ENCODE data around the gene CREB5. TPM values are rescaled to one million over a fixed set of nuclear protein-coding genes. Genes with fewer than 3 reads are reported as not detected.

Gene CREB5
- total and polyA plus RNA-seq, 2 donors (not counting 3 experiments of a cell fraction or from before 2014, with no cell fraction given): 19.6 to 28.4 TPM

- Histone ChIP-seq H2AFZ (ENCODE audit: low read depth, low read length) (no peak overlapping the region), H3K79me2 (ENCODE audit: control insufficient read depth, insufficient read depth, low read length) (no peaks in the 10 kb centered on the region), H4K20me1 (replicated peaks; ENCODE audit: control insufficient read depth, extremely low read depth, insufficient read depth, low read length) (no peaks in the 10 kb centered on the region), H3K27ac (ENCODE audit: insufficient read depth, low read depth, low read length) (no peak overlapping the region), H3K4me2 (ENCODE audit: insufficient read depth, low read length) (no peak overlapping the region), H3K9ac (replicated peaks; ENCODE audit: extremely low read depth, insufficient read depth, low read length) (no peak overlapping the region), H3K4me1 (ENCODE audit: control insufficient read depth, extremely low read depth, insufficient read depth, low read length) (no peaks in the 10 kb centered on the region), H3K9me1 (replicated peaks; ENCODE audit: control insufficient read depth, extremely low read depth, insufficient read depth, low read length) (no peaks in the 10 kb centered on the region), H3K27me3 (ENCODE audit: control insufficient read depth in 2 of 2, insufficient read depth in 2 of 2, low read length in 2 of 2) (no peaks in the 10 kb centered on the region), H3K36me3 (ENCODE audit: control insufficient read depth in 2 of 2, extremely low read depth in 1 of 2, insufficient read depth in 2 of 2, low read length in 2 of 2) (no peaks in the 10 kb centered on the region), H3K9me3 (replicated peaks; ENCODE audit: control insufficient read depth, insufficient read depth, low read length) (no peaks in the 10 kb centered on the region), H3K4me3 (replicated peaks in 1 of 3; ENCODE audit: insufficient read depth in 1 of 3, low read depth in 1 of 3, low read length in 3 of 3) (no peak overlapping the region)
- FAIRE-seq (no peak), DNase-seq (ENCODE audit: low read depth, low spot score) (no peak)
- TF ChIP-seq POLR2AphosphoS5 (IDR thresholded peaks at IDR 0.05; ENCODE audit: insufficient read depth, low read depth, low read length): no peak
- no peak for TF ChIP-seq EZH2 (IDR thresholded peaks at IDR 0.05; ENCODE audit: borderline replicate concordance, low read depth, low read length, severe bottlenecking)
- no peak for TF ChIP-seq MYC (IDR thresholded peaks at IDR 0.05; ENCODE audit: low read depth, low read length)
- no peak for TF ChIP-seq JUN (IDR thresholded peaks at IDR 0.05; ENCODE audit: borderline replicate concordance, insufficient read depth, insufficient read length, low read depth)
- no peak for TF ChIP-seq CTCF (IDR thresholded peaks at IDR 0.05; ENCODE audit: extremely low read depth in 1 of 2, insufficient read depth in 1 of 2, low read depth in 1 of 2, low read length in 2 of 2)
- no peak for TF ChIP-seq GATA2 (IDR thresholded peaks at IDR 0.05; ENCODE audit: insufficient read depth, insufficient read length, low read depth, low read length)
- TF ChIP-seq, protein P1, sequence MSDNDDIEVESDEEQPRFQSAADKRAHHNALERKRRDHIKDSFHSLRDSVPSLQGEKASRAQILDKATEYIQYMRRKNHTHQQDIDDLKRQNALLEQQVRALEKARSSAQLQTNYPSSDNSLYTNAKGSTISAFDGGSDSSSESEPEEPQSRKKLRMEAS (IDR thresholded peaks at IDR 0.05; ENCODE audit: insufficient read depth, insufficient read length): no peak
- TF ChIP-seq POLR2A (IDR thresholded peaks at IDR 0.05; ENCODE audit: low read depth, low read length): no peak
- no peak for TF ChIP-seq FOS (IDR thresholded peaks at IDR 0.05; ENCODE audit: borderline replicate concordance, insufficient read depth, low read length)
- POLR2A ChIA-PET: no interaction called here
- no TSS peak for BruUV-seq (replicated peaks)
- CTCF ChIA-PET: no interaction called here
- intact Hi-C loops (cut with micrococcal nuclease): no loop called here
- dilution Hi-C loops (cut with MboI; ENCODE audit: extremely low pct_ligation_motif_present, low sequenced_read_pairs): no loop called here
These were observed 78.5 kb downstream of the CREB5 start for GRCh38 chr7:28490831-28491230.

Data from endothelial cell of umbilical vein (primary cell).